ENCODE results near the gene CDH12. TPM values are rescaled to one million over a fixed set of nuclear protein-coding genes. Genes with fewer than 3 reads are reported as not detected.

CDH12 gene
- total and polyA plus RNA-seq, 2 experiments from 2014 or later: 0.09 to 0.97 TPM

DNA sequence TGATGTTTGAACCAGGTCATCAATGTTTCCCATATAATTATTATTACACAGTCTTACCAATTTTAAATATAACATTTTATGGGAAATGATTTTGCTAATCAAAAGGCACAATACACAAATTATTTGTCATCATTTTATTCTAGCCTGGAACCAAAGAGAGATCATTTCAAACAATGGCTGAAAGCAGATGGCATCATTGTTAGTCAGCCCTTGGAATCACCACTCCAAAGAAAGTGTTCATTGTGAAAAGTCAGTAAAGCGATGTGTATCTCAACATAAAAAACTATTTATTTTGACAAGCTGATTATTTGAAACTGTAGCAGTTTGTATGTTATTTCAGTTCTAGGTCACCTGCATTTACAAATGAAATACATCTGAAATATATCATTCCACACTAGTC, 1068.7 kb downstream of the CDH12 start:
- no peaks in the 10 kb centered on the region for H3K27me3 ChIP-seq
- TF ChIP-seq, protein P1, sequence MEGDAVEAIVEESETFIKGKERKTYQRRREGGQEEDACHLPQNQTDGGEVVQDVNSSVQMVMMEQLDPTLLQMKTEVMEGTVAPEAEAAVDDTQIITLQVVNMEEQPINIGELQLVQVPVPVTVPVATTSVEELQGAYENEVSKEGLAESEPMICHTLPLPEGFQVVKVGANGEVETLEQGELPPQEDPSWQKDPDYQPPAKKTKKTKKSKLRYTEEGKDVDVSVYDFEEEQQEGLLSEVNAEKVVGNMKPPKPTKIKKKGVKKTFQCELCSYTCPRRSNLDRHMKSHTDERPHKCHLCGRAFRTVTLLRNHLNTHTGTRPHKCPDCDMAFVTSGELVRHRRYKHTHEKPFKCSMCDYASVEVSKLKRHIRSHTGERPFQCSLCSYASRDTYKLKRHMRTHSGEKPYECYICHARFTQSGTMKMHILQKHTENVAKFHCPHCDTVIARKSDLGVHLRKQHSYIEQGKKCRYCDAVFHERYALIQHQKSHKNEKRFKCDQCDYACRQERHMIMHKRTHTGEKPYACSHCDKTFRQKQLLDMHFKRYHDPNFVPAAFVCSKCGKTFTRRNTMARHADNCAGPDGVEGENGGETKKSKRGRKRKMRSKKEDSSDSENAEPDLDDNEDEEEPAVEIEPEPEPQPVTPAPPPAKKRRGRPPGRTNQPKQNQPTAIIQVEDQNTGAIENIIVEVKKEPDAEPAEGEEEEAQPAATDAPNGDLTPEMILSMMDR (IDR thresholded peaks at IDR 0.05; ENCODE audit: low read depth, low read length): no peak
- no peaks in the 10 kb centered on the region for H3K9me3 ChIP-seq (ENCODE audit: low read depth)
- no peak overlapping the region for H3K27ac ChIP-seq
- no peaks in the 10 kb centered on the region for H3K4me1 ChIP-seq (ENCODE audit: low read depth)
- DNase-seq (ENCODE audit: low read depth in 1 of 2, low spot score in 1 of 2): no peak
- H3K36me3 ChIP-seq: no peaks in the 10 kb centered on the region
- no peak overlapping the region for H3K4me3 ChIP-seq

DNA sequence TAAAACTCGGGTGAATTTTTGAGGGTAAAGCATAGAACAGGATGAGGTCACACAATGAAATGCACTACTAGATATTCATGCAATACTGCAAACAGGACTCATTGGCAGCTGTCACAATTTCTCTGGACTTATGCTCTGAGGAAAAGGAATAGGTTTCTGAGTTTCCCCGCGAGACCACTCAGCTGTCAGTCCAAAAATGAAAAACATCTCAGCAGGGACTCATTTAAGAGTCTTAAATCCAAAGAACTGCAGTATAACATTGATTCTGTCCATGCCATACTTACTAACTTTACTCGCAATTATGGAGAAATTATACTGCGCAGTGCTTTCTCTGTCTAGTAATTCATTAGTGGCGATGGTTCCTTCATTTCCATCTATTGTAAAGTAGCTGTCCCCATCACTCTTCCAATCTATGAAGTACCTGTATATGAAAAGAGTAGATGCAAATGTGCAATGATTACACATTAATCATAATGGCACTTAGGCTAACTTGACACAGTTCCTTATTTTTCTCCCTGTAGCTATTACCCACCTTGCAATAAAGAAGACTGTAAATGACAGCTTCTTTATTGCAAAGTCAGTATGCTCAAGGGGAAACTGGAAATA, 1070.0 kb downstream of the CDH12 start:
- Histone ChIP-seq H3K36me3 (no peaks in the 10 kb centered on the region), H3K4me3 (no peak overlapping the region), H3K27ac (no peak overlapping the region), H3K9me3 (ENCODE audit: low read depth) (no peaks in the 10 kb centered on the region), H3K27me3 (no peaks in the 10 kb centered on the region), H3K4me1 (ENCODE audit: low read depth) (no peaks in the 10 kb centered on the region)
- TF ChIP-seq, protein P1 (IDR thresholded peaks at IDR 0.05; ENCODE audit: low read depth, low read length): no peak
- no peak for DNase-seq (ENCODE audit: low read depth in 1 of 2, low spot score in 1 of 2)

DNA sequence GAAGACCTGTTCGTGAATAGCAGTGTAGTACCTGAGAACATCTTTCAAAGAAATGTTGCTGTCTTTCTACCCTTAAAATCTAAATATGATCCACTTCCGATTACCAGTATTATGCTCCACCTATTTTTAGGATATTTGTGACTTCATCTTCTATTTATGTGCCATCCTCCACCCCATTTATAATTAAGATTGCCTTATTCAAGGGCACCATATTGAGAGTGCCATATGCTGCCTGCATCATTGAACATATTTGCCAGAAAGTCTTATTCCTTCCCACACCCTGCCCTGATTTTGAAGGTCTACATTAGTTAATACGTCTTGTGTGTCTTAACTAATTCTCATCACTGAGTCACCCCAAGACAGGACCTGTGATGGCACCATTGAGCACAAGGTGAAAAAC, 1076.7 kb downstream of the CDH12 start:
- Histone ChIP-seq H3K4me1 (ENCODE audit: low read depth) (no peaks in the 10 kb centered on the region), H3K4me3 (no peak overlapping the region), H3K27ac (no peak overlapping the region), H3K36me3 (no peaks in the 10 kb centered on the region), H3K27me3 (no peaks in the 10 kb centered on the region), H3K9me3 (ENCODE audit: low read depth) (no peaks in the 10 kb centered on the region)
- TF ChIP-seq, protein P1 (IDR thresholded peaks at IDR 0.05; ENCODE audit: low read depth, low read length): no peak
- no peak for DNase-seq (ENCODE audit: low read depth in 1 of 2, low spot score in 1 of 2)

DNA sequence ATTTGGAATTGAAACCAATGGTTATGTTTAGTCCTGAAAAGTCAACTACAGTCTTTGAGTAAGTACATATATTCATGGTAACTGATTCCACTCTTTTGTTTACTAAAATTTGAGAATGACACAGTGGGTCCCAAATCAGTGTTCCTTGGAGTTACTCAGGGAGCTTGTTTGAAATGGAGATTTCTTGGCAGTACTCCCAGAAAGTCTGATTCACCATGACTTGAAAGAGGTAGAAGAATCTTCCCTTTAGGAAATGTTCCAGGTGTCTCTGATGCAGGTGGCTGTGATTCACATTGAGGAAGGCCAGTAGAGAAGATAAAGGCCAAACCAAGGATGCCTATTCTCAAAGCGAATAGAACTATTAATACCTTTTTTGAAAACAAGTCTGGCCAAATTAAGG, 1078.3 kb downstream of the CDH12 start:
- Histone ChIP-seq H3K4me3 (no peak overlapping the region), H3K27ac (no peak overlapping the region), H3K36me3 (no peaks in the 10 kb centered on the region), H3K9me3 (ENCODE audit: low read depth) (no peaks in the 10 kb centered on the region), H3K4me1 (ENCODE audit: low read depth) (no peaks in the 10 kb centered on the region), H3K27me3 (no peaks in the 10 kb centered on the region)
- TF ChIP-seq, protein P1 (IDR thresholded peaks at IDR 0.05; ENCODE audit: low read depth, low read length): no peak
- no peak for DNase-seq (ENCODE audit: low read depth in 1 of 2, low spot score in 1 of 2)

DNA sequence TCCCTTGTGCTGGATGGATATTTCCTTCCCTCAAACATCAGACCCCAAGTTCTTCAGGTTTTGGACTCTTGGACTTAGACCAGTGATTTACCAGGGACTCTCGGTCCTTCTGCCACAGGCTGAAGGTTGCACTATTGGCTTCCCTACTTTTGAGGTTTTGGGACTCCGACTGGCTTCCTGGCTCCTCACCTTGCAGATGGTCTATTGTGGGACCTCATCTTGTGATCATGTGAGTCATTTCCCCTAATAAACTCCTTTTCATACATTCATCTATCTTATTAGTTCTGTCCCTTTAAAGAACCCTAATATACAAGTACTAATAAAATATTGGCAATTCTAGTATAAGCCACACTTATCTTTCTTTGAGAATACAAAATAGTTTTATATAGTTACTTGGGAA, 1078.9 kb downstream of the CDH12 start:
- H3K36me3 ChIP-seq: no peaks in the 10 kb centered on the region
- no peak for DNase-seq (ENCODE audit: low read depth in 1 of 2, low spot score in 1 of 2)
- no peaks in the 10 kb centered on the region for H3K4me1 ChIP-seq (ENCODE audit: low read depth)
- no peaks in the 10 kb centered on the region for H3K9me3 ChIP-seq (ENCODE audit: low read depth)
- no peak overlapping the region for H3K27ac ChIP-seq
- TF ChIP-seq, protein P1 (IDR thresholded peaks at IDR 0.05; ENCODE audit: low read depth, low read length): no peak
- no peaks in the 10 kb centered on the region for H3K27me3 ChIP-seq
- H3K4me3 ChIP-seq: no peak overlapping the region
